IPS-18c (cell line): ENCODE data around the gene GOLGA8K.
"Not testable (repeated sequence)": the region's sequence is repeated elsewhere in the genome, so short reads cannot be mapped to it uniquely, and the experiment has no call there.

Experiments used
- H3K4me3 ChIP-seq: 2 replicates; pipeline ENCODE4 v1.7.0; 2013; ENCODE audit warnings: low read depth, mild to moderate bottlenecking, low read length, moderate library complexity; ENCODE audit not compliant: insufficient read depth
- H3K9me3 ChIP-seq: one replicate; pipeline ENCODE4 v1.6.1; 2013; ENCODE audit warnings: mild to moderate bottlenecking, low read length, moderate library complexity; ENCODE audit not compliant: control insufficient read depth, insufficient read depth

The GOLGA8K gene

DNA sequence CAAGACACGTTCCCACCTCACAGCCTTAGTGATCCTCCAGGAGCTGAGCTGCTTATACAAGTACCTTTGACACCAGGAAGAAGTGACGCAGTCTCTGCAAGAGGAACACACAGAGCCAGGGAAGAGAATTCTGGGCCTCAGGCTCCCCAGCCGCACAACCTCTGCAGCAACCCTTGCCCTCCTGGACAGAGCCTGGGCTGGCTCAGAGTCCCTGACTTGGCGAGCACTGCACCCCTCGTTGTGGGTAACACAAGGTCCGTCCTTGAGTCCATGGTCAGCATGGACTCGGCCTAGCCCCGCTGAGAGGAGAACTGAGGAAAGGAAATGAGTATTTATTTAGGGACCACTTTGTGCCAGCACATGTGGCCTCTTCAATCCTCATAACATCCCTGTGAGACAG is 39.6 kb downstream of the GOLGA8K start:
- not testable (repeated sequence) for H3K9me3 ChIP-seq, H3K4me3 ChIP-seq

DNA sequence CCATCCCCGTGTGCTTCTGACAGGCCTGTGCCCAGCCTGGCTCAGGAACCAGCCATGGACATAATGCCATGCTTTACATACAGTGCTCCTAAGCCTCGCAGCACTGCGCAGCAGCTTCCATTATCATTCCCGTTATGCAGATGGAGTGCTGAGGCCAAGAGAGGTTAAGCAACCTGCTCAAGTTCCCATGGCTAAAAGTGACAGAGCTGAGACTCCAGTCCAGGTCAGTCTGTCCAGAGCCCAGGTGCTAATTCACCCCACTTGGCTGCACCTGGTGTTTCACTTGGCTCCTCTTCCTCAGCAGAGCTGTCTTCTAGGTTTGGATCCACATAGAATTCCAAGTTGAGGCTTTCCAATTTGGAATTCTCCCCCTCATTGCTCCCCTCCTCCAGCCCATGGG is 41.4 kb downstream of the GOLGA8K start:
- H3K9me3 ChIP-seq, H3K4me3 ChIP-seq: not testable (repeated sequence)

DNA sequence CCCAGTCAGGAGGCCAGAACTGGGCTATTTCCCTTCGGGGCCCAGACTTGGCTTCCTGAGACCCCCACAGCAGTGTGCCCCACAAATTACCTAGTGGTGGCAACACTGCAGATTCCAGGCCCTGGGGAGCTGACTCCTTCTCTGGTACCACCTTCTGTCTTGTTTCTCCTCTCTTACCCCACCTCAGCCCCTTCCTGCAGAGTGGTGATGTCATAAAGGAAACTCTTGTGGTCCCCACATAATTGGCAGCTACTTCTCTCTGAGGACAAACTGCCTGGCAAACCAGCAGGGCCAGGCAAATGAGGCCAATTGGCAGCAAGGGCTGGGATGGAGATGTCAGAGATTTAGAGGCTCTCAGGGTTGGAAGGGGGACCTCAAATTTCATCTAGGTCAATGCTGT is 44.6 kb downstream of the GOLGA8K start:
- H3K9me3 ChIP-seq, H3K4me3 ChIP-seq: not testable (repeated sequence)

DNA sequence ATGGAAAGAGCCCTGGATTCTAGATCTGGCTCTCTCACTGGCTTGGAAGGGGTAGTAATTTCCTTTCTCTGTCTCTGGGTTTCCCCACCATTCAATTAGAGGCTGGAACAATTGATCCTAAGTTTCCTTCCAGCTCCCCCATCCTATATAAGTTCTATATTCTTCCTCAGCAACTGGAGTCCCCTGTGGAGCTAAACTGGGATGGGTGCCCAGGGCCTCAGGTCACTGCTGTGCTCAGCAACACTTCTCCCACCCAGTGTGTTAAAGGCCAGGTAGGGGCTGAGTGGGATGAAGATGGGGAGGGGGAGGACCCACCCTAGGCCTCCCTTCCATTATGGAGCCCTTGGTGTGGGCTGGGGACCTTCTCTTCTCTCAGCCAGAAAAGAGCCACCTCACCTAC is 46.2 kb downstream of the GOLGA8K start:
- not testable (repeated sequence) for H3K9me3 ChIP-seq, H3K4me3 ChIP-seq

DNA sequence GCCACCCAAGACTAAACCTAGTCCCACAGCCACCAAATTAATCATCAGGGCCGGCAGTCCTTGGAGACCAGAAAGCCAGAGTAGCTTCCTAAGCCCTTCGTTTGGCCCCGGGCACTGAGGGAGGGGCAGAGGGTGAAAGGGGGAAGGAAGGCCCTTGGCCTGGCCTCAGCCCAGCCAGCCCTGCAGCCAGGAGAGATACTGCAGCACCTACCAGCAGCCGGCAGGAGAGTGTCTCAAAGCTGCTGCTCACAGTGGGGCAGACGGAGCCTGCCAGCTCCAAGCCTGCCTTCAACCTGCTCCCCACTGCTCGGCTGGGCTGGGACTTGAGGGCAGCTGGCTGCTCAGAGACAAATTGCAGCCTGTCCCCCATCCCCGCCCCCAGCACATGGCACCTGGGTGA is 50.3 kb downstream of the GOLGA8K start:
- not testable (repeated sequence) for H3K4me3 ChIP-seq, H3K9me3 ChIP-seq

DNA sequence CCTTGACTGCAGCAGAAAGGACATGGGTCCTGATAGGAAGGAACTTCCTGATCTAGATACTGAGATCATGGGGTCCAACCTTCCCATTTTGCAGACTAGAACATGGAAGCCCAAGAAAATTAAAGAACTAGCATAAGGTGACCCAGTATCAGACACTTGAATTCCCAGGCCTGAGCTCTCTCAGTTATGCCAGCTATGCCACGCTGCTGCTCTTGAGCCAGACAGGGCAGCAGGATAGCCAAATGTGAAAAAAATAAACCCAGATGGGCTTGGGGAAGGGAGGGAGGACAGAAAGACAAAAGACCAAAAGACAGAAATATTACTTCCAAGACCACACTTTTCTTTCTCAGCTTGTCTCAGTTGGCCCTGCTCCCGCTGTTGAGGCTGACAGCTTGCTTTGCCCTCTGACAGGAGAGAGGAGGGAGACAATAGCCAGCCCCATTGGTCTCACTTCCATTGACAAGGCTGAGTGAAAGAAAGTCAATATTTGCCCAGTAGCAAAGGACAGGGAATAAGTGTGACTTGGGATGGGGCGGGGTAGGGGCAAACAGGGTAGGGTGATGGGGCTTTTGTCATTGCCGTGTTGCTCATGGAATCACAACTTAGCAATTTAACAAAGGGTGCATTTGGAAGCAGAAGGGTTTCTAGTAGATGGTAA is 52.4 kb downstream of the GOLGA8K start:
- not testable (repeated sequence) for H3K9me3 ChIP-seq

DNA sequence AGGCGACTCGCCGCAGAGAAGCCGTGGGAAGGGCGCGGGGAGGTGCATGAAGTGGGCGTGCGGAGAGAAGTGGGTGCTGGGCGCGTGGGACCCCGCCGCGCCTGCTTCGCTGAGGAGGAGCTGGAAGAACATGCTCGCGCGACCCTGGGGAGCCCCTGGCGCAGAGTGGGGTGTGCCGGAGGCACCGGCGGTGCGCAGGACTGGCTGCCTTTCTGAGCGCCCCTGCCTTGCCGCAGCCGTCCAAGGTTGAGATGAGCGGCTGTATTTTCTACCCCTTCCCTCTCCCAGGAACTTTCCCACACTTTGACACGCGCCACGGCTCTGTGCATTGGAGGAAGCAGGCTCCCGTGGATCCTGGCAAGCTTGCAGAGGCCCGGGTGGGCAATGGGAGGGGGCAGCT is 56.1 kb downstream of the GOLGA8K start:
- not testable (repeated sequence) for H3K9me3 ChIP-seq, H3K4me3 ChIP-seq

More for the DNA sequence above, 52.4 kb downstream of the GOLGA8K start:
- not testable (repeated sequence) for H3K4me3 ChIP-seq

DNA sequence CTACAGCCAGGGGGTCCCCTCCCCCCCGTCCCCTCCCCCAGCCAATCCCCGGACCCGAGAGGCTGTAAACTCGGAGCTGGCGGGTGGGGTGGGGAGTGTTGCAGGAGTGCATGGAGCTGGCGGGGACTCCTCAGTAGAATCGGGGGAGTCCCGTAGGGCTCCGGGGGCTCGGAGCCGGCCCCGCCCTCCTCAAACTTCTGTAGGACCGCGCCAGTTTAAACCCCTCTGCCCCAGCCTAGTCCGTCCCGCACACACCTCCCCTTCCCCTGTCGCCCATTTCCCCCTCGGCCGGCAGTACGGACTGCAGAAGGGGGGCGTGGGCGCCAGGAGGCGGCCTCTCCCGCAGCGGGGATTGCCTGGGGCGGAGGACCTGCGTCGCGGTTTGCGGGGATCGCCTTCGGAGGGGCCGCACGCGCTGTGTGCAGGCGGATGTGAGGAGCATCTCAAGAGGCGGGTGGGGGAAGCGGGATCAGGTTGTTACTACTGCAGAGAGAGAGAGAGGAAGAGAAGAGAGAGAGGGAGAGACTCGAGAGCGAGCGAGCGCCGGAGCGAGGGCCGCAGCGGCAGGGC is 57.0 kb downstream of the GOLGA8K start:
- not testable (repeated sequence) for H3K9me3 ChIP-seq, H3K4me3 ChIP-seq

DNA sequence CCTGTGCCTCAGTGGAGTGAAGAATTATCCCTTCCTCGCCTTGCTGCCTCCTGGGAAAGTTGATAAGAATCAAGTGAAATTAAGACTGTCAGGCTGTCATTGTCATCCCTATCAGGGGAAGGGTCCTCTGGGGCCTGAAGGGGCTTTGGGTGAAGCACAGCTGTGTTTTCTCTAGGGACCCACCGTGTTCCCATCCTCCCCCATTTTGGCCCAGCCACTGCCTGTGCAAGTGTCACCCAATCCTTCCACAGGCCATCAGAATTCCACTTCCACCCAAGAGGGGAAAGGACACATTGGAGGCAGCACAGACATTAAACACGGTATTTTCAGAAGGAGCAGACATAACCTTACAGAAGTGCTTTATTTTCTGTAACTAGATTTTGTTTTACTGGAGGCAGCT is 59.2 kb downstream of the GOLGA8K start:
- not testable (repeated sequence) for H3K9me3 ChIP-seq, H3K4me3 ChIP-seq
